Effector memory CD4-positive, alpha-beta T cell (primary cell): ENCODE data around the gene STAG1.
"Not testable (repeated sequence)": the region's sequence is repeated elsewhere in the genome, so short reads cannot be mapped to it uniquely, and the experiment has no call there.

Experiments used
- DNase-seq, 3 donors: peaks; one replicate each; pipeline ENCODE4 v3.0.0-alpha.2; 2020
- H3K27ac ChIP-seq: 2 replicates; pipeline ENCODE4 v1.7.0; 2013; ENCODE audit warnings: mild to moderate bottlenecking, low read length, moderate library complexity; ENCODE audit not compliant: insufficient read depth, poor library complexity, severe bottlenecking
- H3K27me3 ChIP-seq: replicated peaks from 2 replicates; pipeline ENCODE4 v1.7.0; 2013; ENCODE audit warnings: mild to moderate bottlenecking, low read length; ENCODE audit not compliant: insufficient read depth, control insufficient read depth, poor library complexity, severe bottlenecking
- H3K36me3 ChIP-seq: 2 replicates; pipeline ENCODE4 v1.7.0; 2013; ENCODE audit warnings: mild to moderate bottlenecking, low read length, moderate library complexity; ENCODE audit not compliant: control insufficient read depth, insufficient read depth
- H3K4me1 ChIP-seq: 2 replicates; pipeline ENCODE4 v1.7.0; 2013; ENCODE audit warnings: low read length, mild to moderate bottlenecking; ENCODE audit not compliant: control insufficient read depth, insufficient read depth, poor library complexity, severe bottlenecking
- H3K4me3 ChIP-seq: 2 replicates; pipeline ENCODE4 v1.7.0; 2013; ENCODE audit warnings: low read length, low read depth, mild to moderate bottlenecking; ENCODE audit not compliant: insufficient read depth, poor library complexity, severe bottlenecking
- H3K9me3 ChIP-seq: 2 replicates; pipeline ENCODE4 v1.7.0; 2013; ENCODE audit warnings: mild to moderate bottlenecking, low read length, moderate library complexity; ENCODE audit not compliant: control insufficient read depth

Gene STAG1

GRCh38 chr3:136377508-136377907, 374.7 kb downstream of the STAG1 start:
- Histone ChIP-seq H3K36me3 (peaks cover 4% of the 10 kb centered on the region), H3K27me3 (no peaks in the 10 kb centered on the region), H3K27ac (no peak overlapping the region), H3K4me1 (no peaks in the 10 kb centered on the region), H3K4me3 (no peak overlapping the region), H3K9me3 (no peaks in the 10 kb centered on the region)
- no peak for DNase-seq

GRCh38 chr3:136375800-136376199, 376.4 kb downstream of the STAG1 start:
- not testable (repeated sequence) for H3K4me1 ChIP-seq, H3K36me3 ChIP-seq, H3K27ac ChIP-seq, H3K4me3 ChIP-seq, H3K27me3 ChIP-seq, H3K9me3 ChIP-seq, DNase-seq

- H3K4me1 ChIP-seq = no peaks in the 10 kb centered on the region
- peaks cover 6% of the 10 kb centered on the region for H3K36me3 ChIP-seq
- H3K9me3 ChIP-seq = no peaks in the 10 kb centered on the region
- H3K4me3 ChIP-seq = no peak overlapping the region
- H3K27ac ChIP-seq = no peak overlapping the region
- no peak for DNase-seq
- H3K27me3 ChIP-seq = no peaks in the 10 kb centered on the region
Measured at GRCh38 chr3:136366289-136366688, 385.9 kb downstream of the STAG1 start.

DNA sequence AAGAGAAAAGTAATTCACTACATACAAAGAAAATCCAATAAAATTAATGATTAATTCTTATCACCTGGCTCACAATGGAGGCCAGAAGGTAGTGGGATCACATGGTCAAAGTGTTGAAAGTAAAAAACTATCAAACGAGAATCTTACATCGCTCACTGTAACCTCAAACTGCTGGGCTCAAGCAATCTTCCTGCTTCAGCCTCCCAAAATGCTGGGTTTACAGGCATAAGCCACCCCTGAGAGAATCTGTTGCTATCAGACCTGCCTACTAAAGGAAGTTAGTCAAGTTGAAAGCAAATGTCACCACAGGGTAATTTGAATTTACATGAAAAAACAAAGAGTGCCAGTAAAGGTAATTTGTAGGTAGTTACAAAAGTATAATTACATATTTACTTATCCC, 398.7 kb downstream of the STAG1 start:
- no peaks in the 10 kb centered on the region for H3K9me3 ChIP-seq
- DNase-seq = no peak
- no peak overlapping the region for H3K27ac ChIP-seq
- H3K4me1 ChIP-seq = no peaks in the 10 kb centered on the region
- H3K36me3 ChIP-seq = peaks cover 13% of the 10 kb centered on the region
- no peak overlapping the region for H3K4me3 ChIP-seq
- no peaks in the 10 kb centered on the region for H3K27me3 ChIP-seq

GRCh38 chr3:136351905-136352304, 400.3 kb downstream of the STAG1 start:
- H3K27ac ChIP-seq = no peak overlapping the region
- no peaks in the 10 kb centered on the region for H3K4me1 ChIP-seq
- no peak for DNase-seq
- H3K27me3 ChIP-seq = no peaks in the 10 kb centered on the region
- H3K9me3 ChIP-seq = no peaks in the 10 kb centered on the region
- H3K36me3 ChIP-seq = peaks cover 16% of the 10 kb centered on the region
- H3K4me3 ChIP-seq = no peak overlapping the region

- Histone ChIP-seq H3K4me3 (no peak overlapping the region), H3K27me3 (no peaks in the 10 kb centered on the region), H3K9me3 (no peaks in the 10 kb centered on the region), H3K4me1 (no peaks in the 10 kb centered on the region), H3K36me3 (peaks cover 20% of the 10 kb centered on the region), H3K27ac (no peak overlapping the region)
- no peak for DNase-seq
Measured at GRCh38 chr3:136351351-136351750, 400.8 kb downstream of the STAG1 start.

GRCh38 chr3:136350557-136350956, 401.6 kb downstream of the STAG1 start:
- no peak overlapping the region for H3K27ac ChIP-seq
- H3K27me3 ChIP-seq = no peaks in the 10 kb centered on the region
- H3K4me1 ChIP-seq = no peaks in the 10 kb centered on the region
- peaks cover 21% of the 10 kb centered on the region for H3K36me3 ChIP-seq
- no peaks in the 10 kb centered on the region for H3K9me3 ChIP-seq
- no peak overlapping the region for H3K4me3 ChIP-seq
- DNase-seq = no peak

DNA sequence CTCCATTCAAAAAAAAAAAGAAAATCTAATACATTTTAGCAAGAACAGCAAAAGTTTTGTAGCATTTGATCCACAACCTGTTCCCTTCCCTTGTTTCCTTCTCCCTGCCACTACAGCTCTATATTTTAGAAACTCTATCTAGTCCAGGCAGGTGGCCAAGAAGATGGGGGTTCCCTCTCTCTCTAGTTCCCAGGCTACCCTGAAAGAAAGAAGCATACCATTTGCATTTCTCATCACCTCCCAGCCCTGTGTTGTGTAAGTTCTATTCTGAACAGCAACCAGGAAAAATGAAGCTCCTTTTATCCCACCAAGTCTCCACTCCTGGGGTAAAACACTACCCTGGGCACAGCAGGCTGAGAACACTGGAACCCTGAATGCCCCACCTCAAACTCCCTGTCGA, 402.0 kb downstream of the STAG1 start:
- H3K4me3 ChIP-seq = no peak overlapping the region
- no peak overlapping the region for H3K27ac ChIP-seq
- no peak for DNase-seq

DNA sequence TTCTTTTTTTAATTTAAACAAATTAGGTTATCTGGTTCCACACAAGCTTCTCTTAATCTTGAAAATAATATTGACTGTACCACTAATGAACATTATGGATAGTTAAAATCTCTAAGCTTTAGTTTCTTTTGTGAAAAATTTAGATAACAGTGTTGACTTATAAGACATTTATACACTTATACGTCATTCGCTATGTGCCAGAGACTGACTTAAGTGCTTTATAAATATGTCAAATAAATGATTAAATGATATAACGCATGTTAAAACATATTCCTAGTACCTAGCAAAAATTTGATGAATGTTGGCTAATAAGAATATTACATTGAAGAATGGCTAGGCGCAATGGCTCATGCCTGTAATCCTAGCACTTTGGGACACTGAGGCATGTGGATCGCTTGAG, 405.7 kb downstream of the STAG1 start:
- Histone ChIP-seq H3K36me3 (peaks cover 28% of the 10 kb centered on the region), H3K4me3 (no peak overlapping the region), H3K27ac (no peak overlapping the region), H3K9me3 (no peaks in the 10 kb centered on the region), H3K27me3 (no peaks in the 10 kb centered on the region), H3K4me1 (no peaks in the 10 kb centered on the region)
- DNase-seq = no peak

More for the DNA sequence above, 402.0 kb downstream of the STAG1 start:
- H3K36me3 ChIP-seq = peaks cover 21% of the 10 kb centered on the region
- H3K9me3 ChIP-seq = no peaks in the 10 kb centered on the region
- H3K27me3 ChIP-seq = no peaks in the 10 kb centered on the region
- H3K4me1 ChIP-seq = no peaks in the 10 kb centered on the region

GRCh38 chr3:136343873-136344555, 408.2 kb downstream of the STAG1 start:
- H3K27me3 ChIP-seq = no peaks in the 10 kb centered on the region
- H3K9me3 ChIP-seq = no peaks in the 10 kb centered on the region
- H3K4me3 ChIP-seq = no peak overlapping the region
- no peak for DNase-seq
- H3K27ac ChIP-seq = no peak overlapping the region
- H3K36me3 ChIP-seq = peaks cover 35% of the 10 kb centered on the region
- no peaks in the 10 kb centered on the region for H3K4me1 ChIP-seq
